NCI-H2107 treated with DMSO at 0.1 percent for 48 hours (cell line): ENCODE results near the gene FUT6.
"Not testable (repeated sequence)": the region's sequence is repeated elsewhere in the genome, so short reads cannot be mapped to it uniquely, and the experiment has no call there.

Experiments used
- DNase-seq: peaks from one replicate; lab custom pipeline; 2025; ENCODE audit not compliant: unreplicated experiment; lab: John Stamatoyannopoulos, UW

Gene FUT6, protein sequence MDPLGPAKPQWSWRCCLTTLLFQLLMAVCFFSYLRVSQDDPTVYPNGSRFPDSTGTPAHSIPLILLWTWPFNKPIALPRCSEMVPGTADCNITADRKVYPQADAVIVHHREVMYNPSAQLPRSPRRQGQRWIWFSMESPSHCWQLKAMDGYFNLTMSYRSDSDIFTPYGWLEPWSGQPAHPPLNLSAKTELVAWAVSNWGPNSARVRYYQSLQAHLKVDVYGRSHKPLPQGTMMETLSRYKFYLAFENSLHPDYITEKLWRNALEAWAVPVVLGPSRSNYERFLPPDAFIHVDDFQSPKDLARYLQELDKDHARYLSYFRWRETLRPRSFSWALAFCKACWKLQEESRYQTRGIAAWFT

DNA sequence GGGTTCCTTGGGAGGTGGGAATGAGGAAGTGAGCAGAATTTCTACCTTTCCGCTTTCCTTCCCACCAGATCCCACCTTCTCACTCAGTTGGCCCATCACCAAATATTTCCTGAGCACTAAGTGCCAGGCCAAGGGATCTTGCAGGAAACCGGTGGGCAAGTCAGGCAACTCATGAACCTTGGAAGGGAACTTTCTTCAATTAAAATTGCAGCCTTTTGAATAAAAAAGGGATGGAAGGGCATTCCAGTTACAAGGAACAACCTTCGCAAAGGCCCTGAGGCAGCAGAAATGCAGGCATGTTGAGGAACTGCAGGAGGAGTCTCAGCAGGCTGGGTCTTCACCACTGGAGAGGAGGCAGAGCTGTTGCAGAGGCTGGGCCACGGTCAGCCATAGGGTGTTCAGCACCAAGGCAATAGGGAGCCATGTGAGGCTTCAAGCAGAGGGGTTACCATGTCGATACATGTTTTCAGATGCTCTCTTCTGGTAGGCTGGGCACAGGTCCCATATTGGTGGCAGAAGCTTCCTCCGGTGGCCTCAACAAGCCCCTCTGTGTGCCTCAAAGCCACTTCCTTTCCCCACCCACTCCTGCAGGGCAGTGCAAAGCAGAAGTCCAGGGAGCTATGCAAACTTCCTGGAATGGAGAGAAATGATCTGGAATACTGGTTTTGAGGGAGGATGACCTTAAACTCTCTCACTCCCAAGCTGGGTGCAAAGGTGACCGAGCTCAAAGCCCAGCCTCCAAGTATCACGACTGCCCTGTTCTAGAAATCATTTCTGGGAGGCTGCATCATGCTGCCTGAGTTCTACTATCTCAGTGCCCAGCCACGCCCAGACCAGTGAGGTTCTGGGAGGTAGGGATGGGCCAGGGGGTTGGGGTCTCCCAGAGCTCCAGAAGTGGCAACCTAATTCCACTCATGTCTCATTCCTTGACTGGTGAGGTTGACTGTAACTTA, at the start of gene FUT6:
Gene FUT6 (minus strand): TSS at position 638 of the 953 bp plus-strand sequence. CDS start 7,135 bp downstream, outside the sequence.
- DNase-seq, result no peak

DNA sequence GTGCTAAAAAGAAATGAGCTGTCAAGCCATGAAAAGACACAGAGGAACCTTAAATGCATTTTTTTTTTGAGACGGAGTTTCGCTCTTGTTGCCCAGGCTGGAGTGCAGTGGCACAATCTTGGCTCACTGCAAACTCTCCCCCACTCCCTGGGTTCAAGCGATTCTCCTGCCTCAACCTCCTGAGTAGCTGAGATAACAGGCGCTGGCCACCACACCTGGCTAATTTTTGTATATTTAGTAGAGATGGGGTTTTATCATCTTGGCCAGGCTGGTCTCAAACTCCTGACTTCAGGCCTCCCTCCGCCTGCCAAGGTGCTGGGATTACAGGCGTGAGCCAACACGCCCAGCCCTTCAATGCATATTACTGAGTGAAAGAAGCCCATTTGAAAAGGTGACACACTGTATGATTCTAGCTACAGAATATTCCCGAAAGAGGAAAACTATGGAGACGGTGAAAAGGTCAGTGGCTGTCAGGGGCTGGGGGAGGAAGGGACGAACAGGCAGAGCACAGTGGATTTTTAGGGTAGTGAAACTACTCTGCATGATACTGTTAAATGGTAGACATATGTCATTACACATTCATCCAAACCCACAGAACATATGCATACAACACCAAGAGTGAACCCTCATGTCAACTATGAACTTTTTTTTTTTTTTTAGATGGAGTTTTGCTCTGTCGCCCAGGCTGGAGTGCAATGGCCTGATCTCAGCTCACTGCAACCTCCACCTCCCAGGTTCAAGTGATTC, 44.7 kb upstream of the FUT6 start:
- not testable (repeated sequence) for DNase-seq

DNA sequence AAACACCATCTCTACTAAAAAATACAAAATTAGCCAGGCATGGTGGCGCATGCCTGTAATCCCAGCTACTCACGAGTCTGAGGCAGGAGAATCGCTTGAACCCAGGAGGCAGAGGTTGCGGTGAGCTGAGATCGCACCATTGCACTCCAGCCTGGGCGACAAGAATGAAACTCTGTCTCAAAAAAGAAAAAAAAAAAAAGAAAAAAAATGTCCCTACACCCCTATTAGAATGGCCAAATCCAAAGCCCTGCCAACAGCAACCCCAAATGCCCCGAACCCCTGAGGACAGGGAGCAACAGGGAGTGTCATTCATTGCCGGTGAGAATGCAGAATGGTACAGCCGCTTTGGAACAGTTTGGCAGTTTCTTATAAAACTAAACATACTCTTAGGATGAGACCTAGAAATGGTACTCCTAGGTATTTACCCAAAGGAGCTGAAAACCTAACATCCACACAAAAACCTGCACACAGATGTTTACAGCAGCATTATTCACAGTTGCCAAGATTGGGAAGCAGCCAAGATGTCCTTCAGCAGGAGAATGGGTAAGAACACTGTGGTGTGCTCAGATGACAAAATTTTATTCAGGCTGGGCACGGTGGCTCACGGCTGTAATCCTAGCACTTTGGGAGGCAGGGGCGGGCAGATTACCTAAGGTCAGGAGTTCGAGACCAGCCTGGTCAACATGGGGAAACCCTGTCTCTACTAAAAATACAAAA, 43.8 kb upstream of the FUT6 start:
- peak; percentile 21 for DNase-seq

DNA sequence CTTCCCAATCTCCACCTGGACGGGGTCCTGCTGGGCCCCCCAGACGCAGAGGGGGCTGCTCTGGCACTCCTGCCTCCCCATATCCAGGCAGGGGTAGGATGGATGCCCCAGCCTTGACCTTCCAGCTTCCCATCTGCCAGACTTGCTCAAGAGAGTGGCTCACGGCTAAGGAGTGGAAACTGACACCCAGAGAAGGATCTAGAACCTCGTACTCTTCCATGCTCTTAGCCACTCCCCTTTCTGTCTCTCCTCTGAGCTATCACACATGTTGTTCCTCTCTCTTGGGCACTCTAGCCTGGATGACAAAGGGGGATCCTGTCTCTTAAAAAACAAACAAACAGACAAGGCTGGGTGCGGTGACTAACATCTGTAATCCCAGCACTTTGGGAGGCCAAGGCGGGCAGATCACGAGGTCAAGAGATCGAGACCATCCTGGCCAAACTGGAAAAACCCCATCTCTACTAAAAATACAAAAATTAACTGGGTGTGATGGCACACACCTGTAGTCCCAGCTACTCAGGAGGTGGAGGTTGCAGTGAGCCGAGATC, 43.0 kb upstream of the FUT6 start:
- no peak for DNase-seq

DNA sequence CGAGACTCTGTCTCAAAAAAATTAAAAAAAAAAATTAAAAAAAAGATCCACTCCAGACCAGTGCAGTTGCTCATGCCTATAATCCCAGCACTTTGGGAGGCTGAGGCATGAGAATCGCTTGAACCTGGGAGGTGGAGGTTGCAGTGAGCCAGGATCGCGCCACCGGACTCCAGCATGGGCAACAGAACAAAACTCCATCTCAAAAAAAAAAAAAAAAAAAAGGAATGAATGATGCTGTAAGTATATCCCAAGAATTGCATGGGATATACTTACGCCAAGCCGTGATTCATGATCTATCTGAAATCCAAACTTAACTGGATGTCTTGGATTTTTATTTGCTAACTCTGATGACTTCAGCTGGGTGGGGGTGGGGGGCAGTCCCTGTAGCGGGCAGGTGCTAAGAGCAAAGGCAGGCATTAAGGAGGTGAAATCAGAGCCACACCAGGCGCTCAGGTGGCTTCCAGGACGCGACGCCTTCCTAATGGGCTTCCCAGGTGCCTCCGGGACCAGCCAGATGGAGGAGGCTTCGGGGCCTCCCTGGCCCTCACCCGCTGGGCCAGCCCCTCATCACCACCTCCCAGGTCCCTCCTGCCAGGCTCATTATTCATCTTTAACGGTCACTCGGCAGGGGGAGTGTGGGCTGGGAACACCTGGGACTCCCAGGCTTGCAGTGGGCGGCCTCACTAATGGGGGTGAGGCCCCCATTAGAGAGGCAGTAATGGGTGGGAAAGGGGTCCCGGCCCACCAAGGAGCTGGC, 42.2 kb upstream of the FUT6 start:
- DNase-seq, result peak; percentile 61

DNA sequence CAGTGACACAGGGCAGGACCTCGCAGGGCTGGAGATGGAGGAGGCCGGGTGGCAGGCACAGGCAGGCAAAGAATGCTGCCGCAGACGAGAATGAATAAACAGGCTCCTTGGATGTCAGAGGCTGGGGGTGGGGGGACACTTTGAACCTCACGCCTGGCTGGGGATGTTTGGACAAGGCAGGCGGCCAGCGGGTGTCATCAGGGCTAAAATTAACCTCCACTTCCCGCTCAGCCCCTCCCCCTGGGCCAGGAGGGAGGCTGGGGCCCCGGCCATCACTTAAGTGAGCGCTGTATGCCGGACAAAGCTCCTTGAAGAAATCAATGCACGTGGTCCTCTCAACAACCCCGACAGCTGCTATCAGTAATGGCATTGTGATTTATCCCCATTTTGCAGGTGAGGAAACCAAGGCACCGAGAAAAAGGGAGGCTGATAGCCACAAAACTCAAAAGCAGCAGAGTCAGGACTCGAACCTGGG, 41.1 kb upstream of the FUT6 start:
- no peak for DNase-seq

DNA sequence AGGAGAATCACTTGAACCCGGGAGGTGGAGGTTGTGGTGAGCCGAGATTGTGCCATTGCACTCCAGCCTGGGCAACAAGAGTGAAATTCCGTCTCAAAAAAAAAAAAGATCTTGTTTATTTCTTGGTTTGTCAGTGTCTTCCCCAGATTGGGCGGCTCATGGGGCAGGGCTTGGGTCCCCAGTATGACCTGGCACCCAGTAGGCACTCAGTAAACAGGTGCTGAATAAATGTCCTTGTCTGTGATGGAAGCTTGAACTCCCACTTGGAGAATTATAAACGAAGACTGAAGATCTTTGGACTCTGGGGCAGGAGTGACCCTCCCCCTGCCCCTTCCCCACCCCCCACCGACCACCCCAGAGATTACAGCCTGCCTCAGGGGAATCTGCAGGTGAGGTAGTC, 40.7 kb upstream of the FUT6 start:
- DNase-seq, result no peak

DNA sequence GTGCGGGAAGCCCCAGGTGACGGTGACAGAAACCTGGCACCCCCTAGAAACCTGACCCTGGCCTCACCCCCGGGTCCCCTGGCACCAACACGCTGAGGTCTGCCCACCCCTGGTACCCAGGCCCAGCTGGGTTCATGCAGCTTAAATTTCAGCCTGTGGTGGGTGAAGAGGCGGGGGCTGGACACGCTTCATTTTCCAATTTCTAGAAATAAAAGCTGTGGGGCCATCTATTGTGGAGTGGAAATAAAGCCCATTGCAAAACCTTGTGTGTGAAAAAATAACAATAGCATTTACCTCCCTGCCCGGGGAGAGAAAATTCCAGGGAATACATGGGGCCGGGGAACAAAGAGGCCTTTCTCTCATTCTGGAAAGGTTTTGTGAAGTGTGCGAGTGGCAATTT, 38.4 kb upstream of the FUT6 start:
- DNase-seq, result peak; percentile 32

DNA sequence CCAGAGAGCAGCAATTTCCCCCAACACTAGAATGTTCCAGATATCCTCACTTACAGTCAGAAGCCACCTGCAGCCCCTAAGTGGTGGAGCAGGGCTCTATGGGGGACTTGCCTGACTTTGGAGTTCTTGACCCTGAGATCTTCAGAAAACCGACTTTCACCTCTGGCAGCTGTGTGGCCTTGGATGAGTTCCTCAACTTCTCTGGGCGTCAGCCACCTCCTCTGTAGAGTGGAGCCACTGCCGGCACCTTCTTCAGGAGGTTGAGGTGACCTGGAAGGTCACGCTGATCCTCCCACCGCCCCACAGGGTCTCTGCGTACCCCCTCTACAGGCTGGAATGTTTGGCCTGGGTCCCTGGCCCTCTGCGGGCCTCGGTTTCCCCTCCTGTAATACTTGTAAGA, 37.9 kb upstream of the FUT6 start:
- DNase-seq, result no peak

DNA sequence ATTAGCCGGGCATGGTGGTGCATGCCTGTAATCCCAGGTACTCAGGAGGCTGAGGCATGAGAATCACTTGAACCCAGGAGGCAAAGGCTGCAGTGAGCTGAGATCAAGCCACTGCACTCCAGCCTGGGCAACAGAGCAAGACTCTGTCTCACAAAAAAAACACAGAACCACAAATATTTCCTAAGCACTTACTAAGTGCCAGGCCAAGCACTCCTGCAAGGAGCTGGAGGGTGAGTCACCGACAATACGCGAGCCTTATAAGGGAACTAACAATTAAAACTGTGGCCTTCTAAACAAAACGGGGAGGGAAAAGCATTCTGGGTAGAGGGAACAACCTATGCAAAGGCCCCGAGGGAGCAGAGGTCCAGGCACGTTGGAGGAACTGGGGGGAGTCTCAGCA, 35.0 kb upstream of the FUT6 start:
- DNase-seq, result not testable (repeated sequence)

DNA sequence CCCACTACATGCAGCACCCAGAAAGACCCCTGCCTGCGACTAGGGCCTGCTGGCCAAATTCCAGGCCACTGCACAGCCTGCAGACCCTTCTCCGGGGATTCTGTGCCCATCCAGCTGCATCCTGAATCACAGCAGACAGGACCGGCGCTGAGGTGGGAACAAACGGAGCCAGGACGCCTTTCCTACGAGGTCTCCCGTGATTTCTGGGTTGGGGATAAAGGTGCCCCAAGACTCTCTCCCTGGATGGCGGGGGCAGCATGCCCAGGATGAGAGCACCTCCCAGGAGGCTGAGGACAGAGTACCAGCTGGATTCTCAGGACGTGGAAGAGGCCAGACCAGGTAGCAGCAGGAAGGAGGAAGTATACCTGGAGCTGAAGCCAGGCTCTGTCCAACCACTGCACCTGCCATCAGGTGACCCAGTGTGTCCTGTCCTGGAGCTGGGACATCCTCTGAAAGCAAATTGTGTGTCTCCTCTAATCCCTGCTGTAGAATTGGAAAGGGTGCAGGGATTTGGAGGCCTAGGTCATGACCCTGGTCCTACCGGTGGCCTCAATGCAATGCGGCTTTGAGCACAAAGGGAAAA, 34.2 kb upstream of the FUT6 start:
- DNase-seq, result no peak

DNA sequence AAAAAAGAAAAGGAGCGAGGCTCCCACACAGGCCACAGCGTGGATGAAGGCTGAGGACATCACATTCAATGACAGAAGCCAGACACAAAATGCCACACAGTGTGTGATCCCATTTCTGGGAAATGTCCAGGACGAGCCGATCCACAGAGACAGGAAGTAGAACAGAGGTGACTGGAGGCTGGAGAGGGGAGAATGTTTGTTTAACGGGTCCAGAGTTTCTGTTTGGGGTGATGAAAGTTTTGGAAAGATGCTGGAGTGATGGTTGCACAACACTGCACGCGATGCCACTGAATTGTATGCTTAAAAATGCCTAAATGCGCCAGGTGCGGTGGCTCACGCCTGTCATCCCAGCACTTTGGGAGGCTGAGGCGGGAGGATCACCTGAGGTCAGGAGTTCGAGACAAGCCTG, 31.5 kb upstream of the FUT6 start:
- DNase-seq, result no peak

DNA sequence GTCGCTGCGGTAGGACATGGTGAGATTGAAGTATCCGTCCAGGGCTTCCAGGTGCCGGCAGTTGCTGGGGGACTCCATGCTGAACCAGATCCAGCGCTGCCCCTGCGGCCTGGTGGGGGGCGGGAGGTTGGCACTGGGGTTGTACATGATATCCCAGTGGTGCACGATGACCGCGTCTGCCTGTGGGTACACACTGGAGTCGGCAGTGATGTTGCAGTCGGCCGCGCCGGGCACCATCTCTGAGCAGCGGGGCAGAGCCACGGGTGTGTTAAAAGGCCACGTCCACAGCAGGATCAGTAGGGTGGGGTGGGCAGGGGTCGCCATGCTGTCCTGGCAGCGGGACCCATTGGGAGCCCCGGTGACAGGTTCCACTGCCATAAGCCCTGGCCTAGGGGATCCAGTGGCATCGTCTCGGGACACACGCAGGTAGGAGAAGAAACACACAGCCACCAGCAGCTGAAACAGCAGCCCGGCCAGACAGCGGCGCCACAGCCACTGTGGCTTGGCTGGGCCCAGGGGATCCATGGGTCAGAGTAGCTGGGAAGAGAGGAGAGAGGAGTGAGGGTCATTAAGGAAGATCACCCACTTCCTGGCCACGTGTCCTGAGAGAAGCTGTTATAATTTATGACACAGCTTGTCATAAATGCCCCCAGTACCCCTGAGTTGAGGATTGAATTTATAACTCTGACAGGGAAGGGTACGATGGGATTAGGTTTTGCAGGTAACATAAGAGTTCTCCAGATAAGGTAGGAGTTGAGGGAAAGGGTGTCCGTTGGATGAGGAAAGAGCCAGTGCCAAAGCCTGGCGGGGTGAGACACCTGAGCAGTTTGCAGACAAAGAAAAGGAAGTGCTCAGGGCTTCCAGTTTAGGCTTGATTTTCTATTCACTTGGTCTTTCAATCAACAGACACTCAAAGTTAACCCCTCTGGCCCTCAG, 28.0 kb upstream of the FUT6 start:
- DNase-seq, result no peak

DNA sequence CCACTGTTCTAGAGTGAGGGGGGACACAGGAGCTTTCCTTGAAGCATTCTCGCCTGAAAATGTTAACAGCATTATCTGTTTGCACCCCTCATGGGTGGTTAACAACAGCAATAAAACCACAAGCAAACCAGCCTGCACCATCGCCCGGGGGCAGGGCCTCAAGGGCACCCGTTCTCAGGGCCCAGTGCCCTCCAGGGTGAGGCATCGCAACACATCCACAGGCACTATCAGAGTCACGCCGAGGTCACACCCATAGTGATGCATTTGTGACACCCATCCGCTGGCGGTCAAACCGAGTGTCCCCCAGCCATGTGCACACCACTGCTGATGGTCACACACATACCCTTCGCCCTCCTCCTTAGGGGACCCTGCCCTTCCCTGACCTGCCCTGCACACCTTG, 26.3 kb upstream of the FUT6 start:
- DNase-seq, result no peak

DNA sequence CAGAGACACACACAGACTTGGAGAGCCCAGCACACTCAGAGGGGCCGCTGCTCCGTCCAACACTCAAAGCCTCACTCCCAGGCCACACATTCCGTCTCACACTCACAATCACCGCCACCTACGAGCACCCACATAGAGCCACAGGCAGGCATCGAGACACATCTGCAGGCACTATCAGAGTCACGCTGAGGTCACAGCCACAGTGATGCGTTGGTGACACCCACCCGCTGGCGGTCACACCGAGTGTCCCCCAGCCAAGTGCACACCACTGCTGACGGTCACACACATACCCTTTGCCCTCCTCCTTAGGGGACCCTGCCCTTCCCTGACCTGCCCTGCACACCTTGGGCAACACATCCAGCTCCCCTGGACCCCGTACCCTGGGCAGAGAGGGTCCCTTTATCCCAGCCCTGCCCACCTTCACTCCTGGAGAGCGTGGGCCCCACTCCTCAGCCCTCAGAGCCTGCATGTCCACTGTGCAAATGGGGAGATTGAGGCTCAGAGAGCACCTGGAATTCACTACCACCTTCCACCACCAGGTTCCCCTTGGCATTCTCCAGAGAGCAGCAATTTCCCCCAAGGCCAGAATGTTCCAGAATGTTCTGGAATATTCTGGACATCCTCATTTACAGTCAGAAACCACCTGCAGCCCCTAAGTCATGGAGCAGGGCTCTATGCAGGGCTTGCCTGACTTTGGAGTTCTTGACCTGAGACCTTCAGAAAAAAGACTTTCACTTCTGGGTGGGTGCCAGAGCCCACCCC, 25.4 kb upstream of the FUT6 start:
- no peak for DNase-seq

DNA sequence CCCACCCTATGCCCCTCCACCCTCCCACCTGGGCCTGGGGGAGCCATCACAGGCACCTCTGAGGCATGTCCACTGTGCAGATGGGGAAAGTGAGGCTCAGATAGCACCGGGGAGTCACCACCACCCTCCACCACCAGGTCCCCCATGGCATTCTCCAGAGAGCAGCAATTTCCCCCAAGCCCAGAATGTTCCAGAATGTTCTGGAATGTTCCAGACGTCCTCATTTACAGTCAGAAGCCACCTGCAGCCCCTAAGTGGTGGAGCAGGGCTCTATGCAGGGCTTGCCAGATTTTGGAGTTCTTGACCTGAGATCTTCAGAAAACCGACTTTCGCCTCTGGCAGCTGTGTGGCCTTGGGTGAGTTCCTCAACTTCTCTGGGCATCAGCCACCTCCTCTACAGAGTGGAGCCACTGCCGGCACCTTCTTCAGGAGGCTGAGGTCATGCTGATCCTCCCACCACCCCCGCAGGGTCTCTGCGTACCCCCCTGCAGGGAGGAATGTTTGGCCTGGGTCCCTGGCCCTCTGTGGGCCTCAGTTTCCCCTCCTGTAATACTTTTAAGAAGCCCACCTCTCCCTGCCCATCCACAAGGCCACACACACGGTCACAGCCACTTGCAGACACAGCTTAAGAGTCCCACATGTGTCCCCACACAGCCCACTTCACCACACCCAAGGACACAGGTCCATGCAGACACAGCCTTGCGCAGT, 24.7 kb upstream of the FUT6 start:
- DNase-seq, result no peak
